GM19025 (cell line): ENCODE measurements around the gene PSMB8.

Experiments used
- ATAC-seq: cut with Tn5 transposase; IDR thresholded peaks from one replicate; pipeline ENCODE4 v1.9.1; 2021; ENCODE audit warnings: mild to moderate bottlenecking, low read depth, moderate library complexity; ENCODE audit not compliant: unreplicated experiment

PSMB8 gene

DNA sequence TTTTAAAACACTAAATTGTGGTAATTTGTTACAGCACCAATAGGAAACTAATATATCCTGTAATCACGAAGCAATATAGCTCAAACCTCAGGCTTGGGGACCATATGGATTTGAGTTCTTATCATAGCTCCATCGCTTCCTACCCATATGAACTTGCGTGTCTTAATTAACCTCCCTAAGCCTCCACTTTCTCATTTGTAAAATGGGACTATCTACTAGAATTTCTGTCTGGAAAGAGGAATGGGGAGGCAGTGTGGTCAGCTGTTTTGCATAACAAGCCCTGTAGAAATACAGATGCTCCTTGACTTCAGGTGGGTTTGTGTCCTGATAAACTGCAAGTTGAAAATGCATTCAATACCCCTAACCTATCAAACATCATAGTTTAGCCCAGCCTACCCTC lies 44.1 kb downstream of the PSMB8 start:
- ATAC-seq = no peak

DNA sequence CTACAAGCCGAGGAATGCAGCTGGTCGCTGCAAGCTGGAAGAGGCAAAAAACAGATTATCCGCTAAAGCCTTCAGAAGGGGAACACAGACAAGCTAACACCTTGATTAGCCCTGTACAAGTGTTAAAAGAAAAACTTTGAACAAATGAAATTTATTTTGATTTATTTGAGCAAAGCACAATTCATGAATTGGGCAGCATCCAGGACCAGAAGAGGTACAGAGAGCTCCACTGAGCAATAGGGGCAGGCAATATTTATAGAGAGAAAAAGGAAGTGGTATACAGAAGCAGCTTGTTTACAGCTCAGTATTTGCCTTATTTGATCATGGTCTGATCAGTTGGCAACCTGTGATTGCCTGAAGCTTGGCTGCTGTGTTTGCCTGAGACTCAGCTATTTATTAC lies 44.7 kb downstream of the PSMB8 start:
- no peak for ATAC-seq

DNA sequence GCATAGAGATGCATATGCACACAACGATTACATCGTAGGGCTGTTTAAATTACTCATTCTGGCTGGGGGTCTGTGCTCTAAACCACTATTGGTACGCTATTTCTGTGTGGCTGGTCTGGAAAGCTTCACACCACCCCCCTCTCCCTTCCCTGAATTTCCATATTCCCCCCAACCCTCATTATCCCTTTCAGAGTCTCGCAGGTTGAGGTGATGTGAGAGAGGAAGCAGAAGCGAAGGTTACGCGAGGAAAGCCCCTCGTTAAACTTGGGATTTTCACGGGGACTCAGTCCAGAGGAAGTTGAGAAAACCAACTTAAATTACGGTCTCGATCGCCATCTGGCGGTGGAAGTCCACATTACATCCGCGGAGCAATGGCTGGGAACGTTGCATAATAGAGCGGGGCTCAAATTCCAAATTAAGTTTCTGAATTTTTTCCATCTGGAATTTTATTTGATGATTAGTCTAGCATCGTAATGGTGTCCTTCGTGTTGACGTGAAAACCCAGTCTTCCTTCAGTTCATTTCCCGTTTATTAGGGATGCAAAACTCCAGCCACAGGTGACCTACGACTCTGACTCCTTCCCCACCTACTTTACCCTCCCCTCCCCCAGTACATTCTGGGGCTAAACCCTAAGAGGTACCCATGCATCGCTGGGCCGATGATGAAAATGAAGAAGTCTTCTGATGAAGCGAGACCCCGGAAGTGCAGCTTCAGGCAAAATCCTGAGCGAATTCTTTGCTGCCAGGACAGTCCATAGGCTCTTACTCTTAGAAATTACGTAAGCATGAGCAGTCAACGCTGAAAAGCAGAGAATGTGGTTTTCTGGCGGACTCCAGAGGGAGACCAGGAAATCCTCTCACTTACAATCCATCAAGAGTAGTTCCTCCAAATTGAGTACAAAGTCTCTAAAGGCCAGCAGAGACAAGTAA lies 46.7 kb downstream of the PSMB8 start:
- ATAC-seq = no peak

DNA sequence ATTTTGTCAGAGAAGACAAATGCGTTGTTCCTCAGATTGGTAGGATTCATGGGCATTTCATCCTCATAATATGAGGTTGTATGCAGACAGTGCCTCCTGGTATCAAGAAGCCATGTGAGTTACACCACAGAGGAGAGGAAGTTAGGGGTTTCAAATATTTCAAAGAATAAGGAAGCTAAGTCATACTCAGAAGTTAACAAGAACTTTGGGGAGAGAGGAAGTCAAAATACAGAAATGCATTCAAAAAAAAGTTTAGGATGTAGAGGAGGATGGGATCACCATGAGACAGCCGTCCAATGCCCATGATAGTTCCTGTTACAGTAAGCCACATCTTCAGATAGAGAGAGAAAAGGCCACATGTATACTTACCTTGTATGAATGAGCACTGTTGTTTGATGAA lies 49.3 kb downstream of the PSMB8 start:
- ATAC-seq = no peak

DNA sequence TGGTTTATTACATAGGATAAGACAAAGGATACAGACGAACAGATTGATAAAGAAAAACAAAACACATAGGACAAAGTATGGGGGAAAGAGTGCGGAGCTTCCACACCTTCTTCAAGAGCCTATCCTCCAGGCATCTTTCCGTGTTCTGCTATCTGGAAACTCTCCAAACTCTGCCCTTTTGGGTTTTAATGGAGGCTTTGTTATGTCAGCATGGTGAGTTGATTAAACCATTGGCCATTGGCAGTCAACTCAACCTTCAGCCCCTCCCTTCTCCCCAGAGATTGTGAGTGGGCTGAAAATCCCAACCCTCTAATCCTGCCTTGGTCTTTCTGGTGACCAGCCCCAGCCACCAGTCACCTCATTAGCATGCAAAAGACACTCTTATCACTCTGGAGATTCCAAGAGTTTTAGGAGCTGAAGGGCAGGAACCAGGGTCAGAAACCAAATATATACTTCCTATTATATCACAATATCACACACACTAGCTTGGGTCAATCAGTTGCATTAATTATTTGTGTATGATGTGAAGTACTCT lies 50.9 kb downstream of the PSMB8 start:
- no peak for ATAC-seq
